Stimulated activated CD4-positive, alpha-beta T cell treated with anti-CD3 and anti-CD28 coated beads, TNF-alpha, amount 100 ng/mL, for 1 hour (primary cell): Measurements from ENCODE around the gene PTPN14.

Source experiments
- DNase-seq, 3 donors: peaks; one replicate each; pipeline ENCODE4 v3.0.0-alpha.2; 2020; ENCODE audit warnings: low read depth in 3 of 3, low spot score in 1 of 3

PTPN14 gene

GRCh38 chr1:214317300-214317699 lies 234.1 kb downstream of the PTPN14 start:
- no peak for DNase-seq

GRCh38 chr1:214316593-214316992 lies 234.8 kb downstream of the PTPN14 start:
- DNase-seq = no peak

GRCh38 chr1:214314178-214314843 lies 237.1 kb downstream of the PTPN14 start:
- no peak for DNase-seq

- no peak for DNase-seq
Measured at GRCh38 chr1:214312530-214313051, 238.8 kb downstream of the PTPN14 start.

GRCh38 chr1:214310777-214311690 lies 240.4 kb downstream of the PTPN14 start:
- no peak for DNase-seq

GRCh38 chr1:214310010-214310409 lies 241.4 kb downstream of the PTPN14 start:
- no peak for DNase-seq

- no peak for DNase-seq
Measured at GRCh38 chr1:214306269-214306668, 245.1 kb downstream of the PTPN14 start.

- no peak for DNase-seq
Measured at GRCh38 chr1:214305164-214305751, 246.1 kb downstream of the PTPN14 start.

GRCh38 chr1:214303141-214303930 lies 248.1 kb downstream of the PTPN14 start:
- no peak for DNase-seq

- DNase-seq = no peak
Measured at GRCh38 chr1:214301526-214301925, 249.9 kb downstream of the PTPN14 start.

GRCh38 chr1:214300149-214300780 lies 251.1 kb downstream of the PTPN14 start:
- DNase-seq = no peak
